GM12873 (cell line): ENCODE measurements around the gene FSD1.
A peak's percentile ranks its signal among the peaks of the same experiment; 100 is the strongest.

ENCODE experiments used
- CTCF ChIP-seq: IDR thresholded peaks from 2 replicates; pipeline ENCODE4 v1.5.1; 2012; ENCODE audit warnings: low read depth, mild to moderate bottlenecking, moderate library complexity, low read length, control low read depth; ENCODE audit not compliant: insufficient read depth; ENCODE audit errors: missing control alignments

Gene FSD1

DNA sequence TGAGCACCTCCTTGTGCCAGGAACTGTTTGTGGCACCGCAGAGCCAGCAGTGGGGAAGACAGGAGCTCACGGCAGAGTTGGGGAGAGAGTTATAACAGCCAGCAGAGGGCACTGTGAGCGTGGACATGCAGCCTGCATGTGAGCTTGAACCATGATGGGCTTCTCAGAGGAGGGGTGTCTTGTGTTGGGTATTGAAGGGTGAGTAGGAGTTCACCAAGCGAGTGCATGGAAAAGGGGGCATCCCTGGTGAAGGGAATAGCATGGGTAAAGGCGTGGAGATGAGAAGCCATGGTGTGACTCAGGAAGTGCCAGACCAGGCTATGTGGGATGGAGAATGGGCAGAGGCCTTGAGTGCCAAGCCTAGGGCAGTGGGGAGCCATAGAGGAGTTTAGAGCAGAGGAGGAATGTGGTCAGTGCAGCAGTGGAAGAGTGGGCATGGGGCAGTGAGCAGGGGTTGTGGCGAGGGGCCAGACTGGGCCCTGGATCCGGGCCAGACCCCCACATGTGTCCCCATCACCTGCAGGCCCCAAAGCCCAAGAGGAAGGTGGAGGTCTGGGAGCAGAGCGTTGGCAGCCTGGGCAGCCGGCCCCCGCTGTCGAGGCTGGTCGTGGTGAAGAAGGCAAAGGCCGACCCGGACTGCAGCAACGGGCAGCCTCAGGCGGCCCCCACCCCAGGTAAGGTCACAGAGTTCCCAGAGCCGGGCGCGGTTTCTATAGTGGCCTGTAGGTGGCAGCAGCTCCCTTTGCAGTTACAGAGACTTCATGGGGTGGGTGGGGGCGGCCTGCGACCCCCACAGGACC lies 37.1 kb upstream of the FSD1 start:
- peak; percentile 78 for TF ChIP-seq CTCF

GRCh38 chr19:4267901-4268815 lies 36.2 kb upstream of the FSD1 start:
- no peak for TF ChIP-seq CTCF

- no peak for TF ChIP-seq CTCF
Measured at GRCh38 chr19:4268816-4269430, 35.5 kb upstream of the FSD1 start.

DNA sequence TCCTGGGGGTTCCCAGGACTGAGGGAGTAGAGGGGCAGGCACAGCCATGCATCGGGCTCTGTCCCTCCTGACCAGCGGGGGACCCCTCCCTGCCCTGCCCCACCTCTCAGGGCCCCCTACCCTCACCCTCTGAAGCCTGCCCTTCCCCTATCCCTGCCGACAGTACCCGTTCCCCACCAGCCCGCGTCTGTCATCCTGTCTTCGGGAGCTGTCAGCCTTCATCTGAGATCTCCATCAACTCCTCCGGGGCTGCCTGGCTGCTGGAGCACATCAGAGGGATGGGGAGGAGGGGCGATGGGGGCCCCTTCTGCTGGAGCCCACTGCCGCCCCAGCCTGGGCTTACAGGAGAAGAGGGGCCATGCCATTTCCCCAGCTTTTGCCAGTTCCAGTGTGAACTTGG lies 31.5 kb upstream of the FSD1 start:
- TF ChIP-seq CTCF, result no peak

DNA sequence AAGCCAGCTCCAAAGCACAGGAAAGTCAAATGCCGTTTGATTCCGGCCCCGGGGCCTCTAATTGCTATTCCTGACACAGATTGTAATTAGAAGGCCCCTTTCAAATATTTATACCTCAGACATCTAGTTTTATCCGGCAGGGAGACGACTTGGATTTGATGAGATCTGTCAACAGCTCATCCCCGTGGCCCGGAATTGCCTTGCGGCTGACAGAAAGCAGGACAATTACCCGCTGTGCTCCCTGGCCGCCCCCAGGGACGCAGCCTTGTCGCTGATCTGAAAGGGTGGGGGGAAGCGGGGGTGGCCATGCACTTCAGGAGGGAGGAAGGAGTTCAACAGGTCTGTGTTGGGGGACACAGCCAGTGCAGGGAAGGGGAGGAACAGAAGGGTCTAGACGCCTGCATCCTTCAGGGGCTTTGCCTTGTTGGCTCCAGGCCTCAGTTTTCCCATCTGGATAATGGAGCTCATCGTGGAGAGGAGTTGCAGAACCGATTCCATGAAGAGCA lies 27.2 kb upstream of the FSD1 start:
- no peak for TF ChIP-seq CTCF

DNA sequence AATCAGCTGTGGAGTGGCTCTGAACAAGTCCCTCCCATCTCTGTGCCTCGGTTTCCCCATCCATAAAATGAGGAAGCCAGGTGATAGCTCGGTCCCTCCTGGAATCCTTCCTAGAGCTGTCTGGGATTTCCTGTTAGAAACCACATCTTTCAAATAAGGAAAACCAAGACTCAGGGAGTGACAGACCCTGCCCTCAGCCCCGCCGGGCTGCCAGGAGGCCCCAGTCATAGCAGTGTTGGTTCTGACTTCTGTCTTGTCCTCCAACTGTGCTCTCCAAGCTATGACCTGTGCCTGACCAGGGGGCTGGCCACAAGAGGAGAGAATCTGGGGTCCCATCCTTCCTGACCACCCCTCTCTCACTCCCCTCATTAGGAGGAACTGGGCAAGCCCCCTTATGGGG lies 26.4 kb upstream of the FSD1 start:
- no peak for TF ChIP-seq CTCF
